ENCODE measurements around the gene ESPN.
A peak's percentile ranks its signal among the peaks of the same experiment; 100 is the strongest.
"Not testable (repeated sequence)": the region's sequence is repeated elsewhere in the genome, so short reads cannot be mapped to it uniquely, and the experiment has no call there.

ESPN gene

GRCh38 chr1:6486433-6487011 lies 61.9 kb downstream of the ESPN start:
- DNase-seq: peak; percentile 90

GRCh38 chr1:6487804-6488484 lies 63.4 kb downstream of the ESPN start:
- no peak for DNase-seq

GRCh38 chr1:6488602-6489382 lies 64.2 kb downstream of the ESPN start:
- no peak for DNase-seq

GRCh38 chr1:6489383-6489765 lies 64.8 kb downstream of the ESPN start:
- DNase-seq: no peak

- DNase-seq: peak; percentile 79
These were observed 65.2 kb downstream of the ESPN start for GRCh38 chr1:6489799-6490180.

GRCh38 chr1:6490181-6491080 lies 65.9 kb downstream of the ESPN start:
- DNase-seq: peak; percentile 55

GRCh38 chr1:6491081-6491449 lies 66.5 kb downstream of the ESPN start:
- no peak for DNase-seq

GRCh38 chr1:6491480-6491962 lies 66.9 kb downstream of the ESPN start, which contains the start of gene PLEKHG5:
TSS of gene PLEKHG5 (minus strand) at chr1:6491667. CDS start at chr1:6477571, 14,096 bp downstream.
- peak; percentile 15 for DNase-seq

- DNase-seq: no peak
These were observed 67.4 kb downstream of the ESPN start for GRCh38 chr1:6491966-6492365.

- DNase-seq: not testable (repeated sequence)
These were observed 69.3 kb downstream of the ESPN start for GRCh38 chr1:6493834-6494223.

- no peak for DNase-seq
These were observed 70.1 kb downstream of the ESPN start for GRCh38 chr1:6494627-6495026.

- DNase-seq: no peak
These were observed 70.5 kb downstream of the ESPN start for GRCh38 chr1:6495041-6495441.

GRCh38 chr1:6495540-6496364 lies 71.2 kb downstream of the ESPN start:
- DNase-seq: no peak

- no peak for DNase-seq
These were observed 71.8 kb downstream of the ESPN start for GRCh38 chr1:6496365-6496721.

- no peak for DNase-seq
These were observed 72.3 kb downstream of the ESPN start for GRCh38 chr1:6496890-6497214.

- DNase-seq: peak; percentile 49
These were observed 72.8 kb downstream of the ESPN start for GRCh38 chr1:6497215-6497866.

GRCh38 chr1:6497867-6498575 lies 73.4 kb downstream of the ESPN start:
- no peak for DNase-seq

GRCh38 chr1:6498576-6499111 lies 74.1 kb downstream of the ESPN start:
- DNase-seq: no peak

GRCh38 chr1:6499296-6499695 lies 74.7 kb downstream of the ESPN start:
- no peak for DNase-seq

GRCh38 chr1:6500544-6501278 lies 76.1 kb downstream of the ESPN start:
- no peak for DNase-seq
